RWPE1 (cell line): Measurements from ENCODE around the gene SLC25A12.
A peak's percentile ranks its signal among the peaks of the same experiment; 100 is the strongest.
"Not testable (repeated sequence)": the region's sequence is repeated elsewhere in the genome, so short reads cannot be mapped to it uniquely, and the experiment has no call there.

ENCODE experiments used
- CTCF ChIA-PET: fragments of 350-600 bp; sonication (Branson Sonifier 250); formaldehyde crosslinking; extraction: SDS; loops from one replicate; lab custom pipeline; 2021; lab: Yijun Ruan, JAX
- POLR2A ChIA-PET: fragments of 400-600 bp; formaldehyde crosslinking; extraction: SDS; loops from one replicate; lab custom pipeline; 2020; ENCODE audit warnings: antibody characterized with exemption; ENCODE audit not compliant: low non-redundant PET; lab: Yijun Ruan, JAX
- DNase-seq: peaks from one replicate; pipeline ENCODE4 v3.0.0; 2012; ENCODE audit warnings: low spot score
- H3K27ac ChIP-seq: fragments of 450-650 bp; 2 replicates; pipeline ENCODE4 v1.5.1; 2017
- CTCF ChIP-seq: fragments of 450-650 bp; conservative IDR thresholded peaks from 2 replicates; pipeline ENCODE4 v1.5.1; 2017; ENCODE audit warnings: low read depth, mild to moderate bottlenecking

Gene SLC25A12

DNA sequence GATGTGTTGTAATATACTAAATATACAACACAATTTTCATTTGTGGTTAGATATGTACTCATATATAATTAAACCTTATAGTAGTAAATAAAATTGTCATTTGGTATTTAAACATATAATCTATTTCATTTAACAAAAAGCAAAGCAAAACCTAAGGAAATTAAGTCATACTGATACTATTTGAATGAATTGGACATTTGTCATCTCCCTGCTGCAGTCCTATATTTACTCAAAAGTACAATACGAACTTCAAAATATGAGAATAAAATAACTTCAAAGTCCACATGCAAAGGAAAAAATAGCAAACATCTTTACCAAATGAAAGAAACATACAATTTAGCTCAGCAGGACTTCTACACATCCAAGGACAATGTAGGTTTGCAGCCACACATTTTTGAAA, 16.4 kb upstream of the SLC25A12 start:
- CTCF ChIA-PET = no interaction called here
- DNase-seq = no peak
- POLR2A ChIA-PET = no interaction called here
- no peak overlapping the region for H3K27ac ChIP-seq
- no peak for TF ChIP-seq CTCF

GRCh38 chr2:171909266-171909665, 15.2 kb upstream of the SLC25A12 start:
- ChIA-PET POLR2A (interaction anchor here (0.5 to 0.7 kb wide), 2 partner anchors 9 to 773 kb away, joined by 3 to 16 read pairs; no protein-coding TSS in a partner anchor), CTCF (interaction anchor here (0.6 kb wide), 2 partner anchors 18 to 240 kb away, joined by 4 read pairs; no protein-coding TSS in a partner anchor)
- H3K27ac ChIP-seq = no peak overlapping the region
- no peak for DNase-seq
- TF ChIP-seq CTCF = no peak

DNA sequence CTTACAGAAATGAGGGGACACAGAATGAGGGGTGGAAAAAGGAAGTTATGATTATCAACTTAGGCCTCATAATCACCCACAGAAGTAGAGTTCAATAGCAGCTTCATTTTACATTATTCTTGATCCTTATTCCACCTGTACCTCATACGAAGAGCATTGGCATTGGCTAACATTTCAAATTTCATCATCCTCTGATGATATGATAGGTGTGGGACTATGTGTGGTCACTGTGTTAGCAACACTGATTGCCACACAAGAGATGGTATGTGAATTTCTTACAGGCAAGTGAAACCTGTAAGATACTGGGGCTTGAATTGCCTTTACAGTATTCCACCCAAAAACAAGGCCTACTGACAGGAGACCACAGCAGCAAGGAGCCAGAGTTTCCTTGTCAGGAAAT, 14.2 kb upstream of the SLC25A12 start:
- no peak for DNase-seq
- no peak for TF ChIP-seq CTCF
- H3K27ac ChIP-seq = no peak overlapping the region
- POLR2A ChIA-PET = no interaction called here
- CTCF ChIA-PET = interaction anchor here (0.8 kb wide), 1 partner anchor 394 kb away, joined by 3 read pairs; no protein-coding TSS in a partner anchor

DNA sequence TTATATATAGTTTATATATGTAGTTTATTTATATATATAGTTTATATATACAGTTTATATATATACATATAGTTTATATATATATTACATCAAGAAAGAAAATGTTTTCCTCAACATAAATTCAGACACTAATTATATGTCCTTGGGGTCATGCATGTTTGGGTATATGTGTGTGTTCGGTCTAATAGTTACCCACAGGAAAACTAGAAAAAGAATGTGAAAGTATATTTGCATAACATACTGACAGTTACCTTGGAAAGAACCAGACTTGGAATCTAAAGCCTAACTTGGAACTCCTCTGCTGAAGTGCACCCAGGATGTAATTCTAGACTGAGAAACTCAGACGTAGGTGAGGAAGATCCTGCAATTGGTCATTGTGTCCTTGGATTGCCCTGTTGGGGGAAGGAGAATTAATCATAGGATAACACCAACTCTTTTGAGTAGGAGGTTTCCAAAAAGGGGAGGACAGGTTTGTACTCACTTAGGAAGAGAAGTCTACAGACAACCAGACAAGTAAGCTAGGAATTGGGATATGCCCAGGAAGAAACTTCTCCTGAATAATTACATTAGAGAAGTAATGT, 8.9 kb upstream of the SLC25A12 start:
- CTCF ChIA-PET = no interaction called here
- TF ChIP-seq CTCF = no peak
- no peak overlapping the region for H3K27ac ChIP-seq
- POLR2A ChIA-PET = no interaction called here
- DNase-seq = no peak

DNA sequence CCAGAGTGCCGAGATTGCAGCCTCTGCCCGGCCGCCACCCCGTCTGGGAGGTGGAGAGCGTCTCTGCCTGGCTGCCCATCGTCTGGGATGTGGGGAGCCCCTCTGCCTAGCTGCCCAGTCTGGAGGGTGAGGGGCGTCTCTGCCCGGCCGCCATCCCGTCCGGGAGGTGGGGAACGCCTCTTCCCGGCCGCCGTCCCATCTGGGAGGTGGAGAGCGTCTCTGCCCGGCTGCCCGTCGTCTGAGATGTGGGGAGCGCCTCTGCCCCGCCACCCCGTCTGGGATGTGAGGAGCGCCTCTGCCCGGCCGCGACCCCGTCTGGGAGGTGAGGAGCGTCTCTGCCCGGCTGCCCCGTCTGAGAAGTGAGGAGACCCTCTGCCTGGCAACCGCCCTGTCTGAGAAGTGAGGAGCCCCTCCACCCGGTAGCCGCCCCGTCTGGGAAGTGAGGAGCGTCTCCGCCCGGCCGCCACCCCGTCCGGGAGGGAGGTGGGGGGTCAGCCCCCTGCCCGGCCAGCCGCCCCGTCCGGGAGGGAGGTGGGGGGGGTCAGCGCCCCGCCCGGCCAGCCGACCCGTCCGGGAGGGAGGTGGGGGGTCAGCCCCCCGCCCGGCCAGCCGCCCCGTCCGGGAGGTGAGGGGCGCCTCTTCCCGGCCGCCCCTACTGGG, 5.7 kb upstream of the SLC25A12 start:
- POLR2A ChIA-PET, H3K27ac ChIP-seq, CTCF ChIA-PET, DNase-seq: not testable (repeated sequence)

DNA sequence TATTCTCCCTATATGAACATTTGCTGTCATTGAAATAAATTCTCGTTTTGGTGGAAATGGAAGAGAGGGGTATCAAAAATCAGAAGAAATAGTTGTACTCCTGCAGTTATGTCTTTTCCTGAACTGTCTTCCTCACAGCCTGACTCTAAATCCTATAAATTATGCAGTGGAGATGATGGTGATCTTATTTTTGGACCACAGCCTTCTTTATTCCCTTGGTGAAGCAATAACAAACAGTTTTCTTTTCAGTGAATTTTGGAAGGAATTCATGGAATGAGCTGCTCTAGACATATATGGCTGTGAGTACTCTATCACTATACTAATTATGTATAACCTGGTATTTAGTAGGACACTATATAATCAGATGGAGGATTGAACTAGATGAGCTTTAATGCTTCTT, 1.7 kb upstream of the SLC25A12 start:
- no peak overlapping the region for H3K27ac ChIP-seq
- ChIA-PET CTCF (no interaction called here), POLR2A (no interaction called here)
- no peak for DNase-seq
- TF ChIP-seq CTCF = no peak

DNA sequence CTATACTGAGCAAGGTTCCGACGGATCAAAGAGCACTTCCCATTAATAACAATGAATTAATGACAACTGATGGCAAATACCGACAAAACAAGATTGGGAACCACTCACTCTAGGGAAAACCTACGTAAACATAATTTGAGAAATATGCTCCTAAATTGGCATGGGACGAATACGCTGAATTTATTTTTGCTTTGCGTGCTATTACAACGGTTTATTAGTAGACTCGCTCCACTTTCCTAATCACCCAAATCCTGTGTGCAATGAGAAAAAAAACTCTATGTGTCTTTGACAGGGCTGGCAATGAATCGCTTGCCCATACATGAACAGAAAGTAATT, 536 bp upstream of the SLC25A12 start:
- CTCF ChIA-PET = interaction anchor here (0.7 kb wide), 1 partner anchor 12 kb away, joined by 3 read pairs; no protein-coding TSS in a partner anchor
- TF ChIP-seq CTCF = no peak
- POLR2A ChIA-PET = no interaction called here
- peak overlapping the region; percentile 82 for H3K27ac ChIP-seq
- no peak for DNase-seq
